ENCODE measurements around the gene MEF2A. TPM values are rescaled to one million over a fixed set of nuclear protein-coding genes. Genes with fewer than 3 reads are reported as not detected.

Gene MEF2A
- total and polyA plus RNA-seq, 9 of the 15 experiments (the other 6 are each of a cell fraction or from before 2014, with no cell fraction given), result 1.6 to 18.7 (median 8.7) TPM

DNA sequence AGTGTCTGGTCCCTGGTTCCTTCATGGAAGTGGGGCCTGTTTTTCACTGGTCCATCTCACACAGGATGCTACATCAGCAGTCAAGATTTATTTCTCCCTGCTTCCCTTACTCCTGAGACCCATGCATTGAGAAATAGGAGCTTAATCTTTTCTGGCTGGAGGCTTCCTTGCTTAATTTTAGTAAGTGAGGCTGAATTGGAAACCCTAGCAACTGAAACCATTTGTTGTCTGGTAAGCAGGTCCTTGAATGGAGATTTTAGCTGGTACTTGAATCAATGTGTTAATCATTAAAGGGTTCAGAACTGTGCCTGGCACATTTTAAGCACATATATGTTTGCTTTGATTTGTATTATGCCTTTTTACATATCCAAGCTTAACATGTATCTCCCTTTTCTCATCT is 20.2 kb upstream of the MEF2A start:
- Histone ChIP-seq H3K9me3 (replicated peaks; ENCODE audit: control insufficient read depth, insufficient read depth, low read depth, low read length) (no peaks in the 10 kb centered on the region), H3K9me1 (ENCODE audit: control insufficient read depth, insufficient read depth, low read length) (no peaks in the 10 kb centered on the region), H3K9ac (ENCODE audit: insufficient read depth in 1 of 2, low read depth in 2 of 2, low read length in 2 of 2) (no peak overlapping the region), H3K4me1 (replicated peaks in 1 of 2; ENCODE audit: control insufficient read depth in 2 of 2, insufficient read depth in 2 of 2, low read length in 2 of 2) (no peaks in the 10 kb centered on the region), H3K27me3 (ENCODE audit: control insufficient read depth in 2 of 2, insufficient read depth in 2 of 2, low read length in 2 of 2) (peaks cover 0 to 25% of the 10 kb centered on the region in 2 experiments; a peak in 2 of 5 replicates), H3K36me3 (ENCODE audit: control insufficient read depth, insufficient read depth, low read length) (no peaks in the 10 kb centered on the region), H3K79me2 (ENCODE audit: control insufficient read depth, insufficient read depth, low read length) (no peaks in the 10 kb centered on the region), H4K20me1 (replicated peaks; ENCODE audit: control insufficient read depth, insufficient read depth, low read length) (no peaks in the 10 kb centered on the region), H3K4me2 (ENCODE audit: insufficient read depth, low read length) (no peak overlapping the region), H2AFZ (ENCODE audit: low read depth, low read length) (no peak overlapping the region), H3K4me3 (no peak overlapping the region), H3K27ac (ENCODE audit: extremely low read depth, low read depth, low read length) (no peak overlapping the region)
- no peak for TF ChIP-seq CBX8 (IDR thresholded peaks at IDR 0.05; ENCODE audit: borderline replicate concordance, extremely low read depth, low read depth, low read length, poor library complexity, severe bottlenecking)
- DNase-seq (ENCODE audit: extremely low read depth in 1 of 4, low spot score in 3 of 4) (no peak), ATAC-seq (no peak), FAIRE-seq (no peak)
- intact Hi-C loops (cut with micrococcal nuclease), result no loop called here
- BruUV-seq (replicated peaks), result no TSS peak
- in situ Hi-C loops (cut with MboI), result no loop called here
- POLR2A ChIA-PET, result interaction anchor here (0.8 to 2.9 kb wide), 3 partner anchors 9 to 21 kb away, joined by 3 to 16 read pairs (median 4); no protein-coding TSS in a partner anchor
- CTCF ChIA-PET (ENCODE audit: low intra/inter-chr PET ratio), result no interaction called here

DNA sequence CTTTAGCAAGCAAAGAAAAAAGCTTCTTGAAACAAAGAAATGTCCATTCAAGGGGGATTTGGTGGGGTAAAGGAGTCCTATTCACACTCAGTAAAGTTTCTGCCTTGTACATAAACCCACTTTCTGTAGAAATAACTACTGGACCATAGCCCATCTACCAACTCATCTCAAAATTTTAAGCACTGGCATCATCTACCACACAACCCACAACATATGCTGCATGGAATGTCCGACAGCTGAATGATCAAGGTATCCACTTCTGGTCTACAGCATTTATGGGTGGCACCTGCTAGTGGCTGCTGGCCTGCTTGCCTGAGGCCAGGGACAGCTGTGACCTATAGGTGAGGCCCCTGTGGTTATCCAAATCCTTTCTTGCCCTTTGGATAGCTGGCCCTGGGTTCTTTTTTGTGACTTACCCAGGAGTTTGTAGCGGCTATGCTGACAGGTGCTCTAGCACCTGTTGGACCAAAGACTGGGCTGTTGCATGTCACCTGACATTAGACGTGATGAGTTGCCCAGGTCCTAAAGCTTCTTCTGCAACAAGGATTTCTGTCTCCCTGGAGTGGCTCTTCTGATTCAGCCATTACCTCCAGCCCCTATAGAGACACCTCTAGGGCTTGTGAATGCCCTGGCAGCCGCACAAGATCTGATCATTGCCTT is 19.2 kb upstream of the MEF2A start:
- Histone ChIP-seq H3K4me3 (no peak overlapping the region), H3K36me3 (ENCODE audit: control insufficient read depth, insufficient read depth, low read length) (no peaks in the 10 kb centered on the region), H3K4me2 (ENCODE audit: insufficient read depth, low read length) (no peak overlapping the region), H3K9ac (ENCODE audit: insufficient read depth in 1 of 2, low read depth in 2 of 2, low read length in 2 of 2) (no peak overlapping the region), H3K9me1 (ENCODE audit: control insufficient read depth, insufficient read depth, low read length) (no peaks in the 10 kb centered on the region), H2AFZ (ENCODE audit: low read depth, low read length) (no peak overlapping the region), H3K9me3 (replicated peaks; ENCODE audit: control insufficient read depth, insufficient read depth, low read depth, low read length) (no peaks in the 10 kb centered on the region), H3K4me1 (replicated peaks in 1 of 2; ENCODE audit: control insufficient read depth in 2 of 2, insufficient read depth in 2 of 2, low read length in 2 of 2) (no peaks in the 10 kb centered on the region), H3K27ac (ENCODE audit: extremely low read depth, low read depth, low read length) (no peak overlapping the region), H3K27me3 (ENCODE audit: control insufficient read depth in 2 of 2, insufficient read depth in 2 of 2, low read length in 2 of 2) (peaks cover 0 to 25% of the 10 kb centered on the region in 2 experiments; a peak in 2 of 5 replicates), H4K20me1 (replicated peaks; ENCODE audit: control insufficient read depth, insufficient read depth, low read length) (no peaks in the 10 kb centered on the region), H3K79me2 (ENCODE audit: control insufficient read depth, insufficient read depth, low read length) (no peaks in the 10 kb centered on the region)
- intact Hi-C loops (cut with micrococcal nuclease) (no loop called here), in situ Hi-C loops (cut with MboI) (no loop called here)
- ChIA-PET POLR2A (interaction anchor here (0.7 to 2.9 kb wide), 4 partner anchors 10 to 205 kb away, joined by 3 to 16 read pairs (median 4); no protein-coding TSS in a partner anchor), CTCF (ENCODE audit: low intra/inter-chr PET ratio) (no interaction called here)
- no TSS peak for BruUV-seq (replicated peaks)
- no peak for FAIRE-seq
- DNase-seq (ENCODE audit: extremely low read depth in 1 of 4, low spot score in 3 of 4), result no peak
- no peak for ATAC-seq
- WGBS (ENCODE audit: insufficient coverage, low coverage, missing lambda C conversion rate), result 1% methylated on average over 4 of the region's 4 CpGs
- TF ChIP-seq, protein P1, sequence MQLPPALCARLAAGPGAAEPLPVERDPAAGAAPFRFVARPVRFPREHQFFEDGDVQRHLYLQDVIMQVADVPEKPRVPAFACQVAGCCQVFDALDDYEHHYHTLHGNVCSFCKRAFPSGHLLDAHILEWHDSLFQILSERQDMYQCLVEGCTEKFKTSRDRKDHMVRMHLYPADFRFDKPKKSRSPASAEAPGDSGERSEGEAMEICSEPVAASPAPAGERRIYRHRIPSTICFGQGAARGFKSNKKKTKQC (CRISPR knock-in tag; IDR thresholded peaks at IDR 0.05), result no peak
- TF ChIP-seq SNIP1 (IDR thresholded peaks at IDR 0.05; ENCODE audit: low read depth), result no peak
- TF ChIP-seq, protein P2, sequence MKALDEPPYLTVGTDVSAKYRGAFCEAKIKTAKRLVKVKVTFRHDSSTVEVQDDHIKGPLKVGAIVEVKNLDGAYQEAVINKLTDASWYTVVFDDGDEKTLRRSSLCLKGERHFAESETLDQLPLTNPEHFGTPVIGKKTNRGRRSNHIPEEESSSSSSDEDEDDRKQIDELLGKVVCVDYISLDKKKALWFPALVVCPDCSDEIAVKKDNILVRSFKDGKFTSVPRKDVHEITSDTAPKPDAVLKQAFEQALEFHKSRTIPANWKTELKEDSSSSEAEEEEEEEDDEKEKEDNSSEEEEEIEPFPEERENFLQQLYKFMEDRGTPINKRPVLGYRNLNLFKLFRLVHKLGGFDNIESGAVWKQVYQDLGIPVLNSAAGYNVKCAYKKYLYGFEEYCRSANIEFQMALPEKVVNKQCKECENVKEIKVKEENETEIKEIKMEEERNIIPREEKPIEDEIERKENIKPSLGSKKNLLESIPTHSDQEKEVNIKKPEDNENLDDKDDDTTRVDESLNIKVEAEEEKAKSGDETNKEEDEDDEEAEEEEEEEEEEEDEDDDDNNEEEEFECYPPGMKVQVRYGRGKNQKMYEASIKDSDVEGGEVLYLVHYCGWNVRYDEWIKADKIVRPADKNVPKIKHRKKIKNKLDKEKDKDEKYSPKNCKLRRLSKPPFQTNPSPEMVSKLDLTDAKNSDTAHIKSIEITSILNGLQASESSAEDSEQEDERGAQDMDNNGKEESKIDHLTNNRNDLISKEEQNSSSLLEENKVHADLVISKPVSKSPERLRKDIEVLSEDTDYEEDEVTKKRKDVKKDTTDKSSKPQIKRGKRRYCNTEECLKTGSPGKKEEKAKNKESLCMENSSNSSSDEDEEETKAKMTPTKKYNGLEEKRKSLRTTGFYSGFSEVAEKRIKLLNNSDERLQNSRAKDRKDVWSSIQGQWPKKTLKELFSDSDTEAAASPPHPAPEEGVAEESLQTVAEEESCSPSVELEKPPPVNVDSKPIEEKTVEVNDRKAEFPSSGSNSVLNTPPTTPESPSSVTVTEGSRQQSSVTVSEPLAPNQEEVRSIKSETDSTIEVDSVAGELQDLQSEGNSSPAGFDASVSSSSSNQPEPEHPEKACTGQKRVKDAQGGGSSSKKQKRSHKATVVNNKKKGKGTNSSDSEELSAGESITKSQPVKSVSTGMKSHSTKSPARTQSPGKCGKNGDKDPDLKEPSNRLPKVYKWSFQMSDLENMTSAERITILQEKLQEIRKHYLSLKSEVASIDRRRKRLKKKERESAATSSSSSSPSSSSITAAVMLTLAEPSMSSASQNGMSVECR (CRISPR knock-in tag; IDR thresholded peaks at IDR 0.05), result no peak
- TF ChIP-seq RBM14 (IDR thresholded peaks at IDR 0.05; ENCODE audit: borderline replicate concordance, insufficient read depth, low read depth, low read length), result no peak
- TF ChIP-seq, protein P3, sequence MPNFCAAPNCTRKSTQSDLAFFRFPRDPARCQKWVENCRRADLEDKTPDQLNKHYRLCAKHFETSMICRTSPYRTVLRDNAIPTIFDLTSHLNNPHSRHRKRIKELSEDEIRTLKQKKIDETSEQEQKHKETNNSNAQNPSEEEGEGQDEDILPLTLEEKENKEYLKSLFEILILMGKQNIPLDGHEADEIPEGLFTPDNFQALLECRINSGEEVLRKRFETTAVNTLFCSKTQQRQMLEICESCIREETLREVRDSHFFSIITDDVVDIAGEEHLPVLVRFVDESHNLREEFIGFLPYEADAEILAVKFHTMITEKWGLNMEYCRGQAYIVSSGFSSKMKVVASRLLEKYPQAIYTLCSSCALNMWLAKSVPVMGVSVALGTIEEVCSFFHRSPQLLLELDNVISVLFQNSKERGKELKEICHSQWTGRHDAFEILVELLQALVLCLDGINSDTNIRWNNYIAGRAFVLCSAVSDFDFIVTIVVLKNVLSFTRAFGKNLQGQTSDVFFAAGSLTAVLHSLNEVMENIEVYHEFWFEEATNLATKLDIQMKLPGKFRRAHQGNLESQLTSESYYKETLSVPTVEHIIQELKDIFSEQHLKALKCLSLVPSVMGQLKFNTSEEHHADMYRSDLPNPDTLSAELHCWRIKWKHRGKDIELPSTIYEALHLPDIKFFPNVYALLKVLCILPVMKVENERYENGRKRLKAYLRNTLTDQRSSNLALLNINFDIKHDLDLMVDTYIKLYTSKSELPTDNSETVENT (CRISPR knock-in tag; IDR thresholded peaks at IDR 0.05), result no peak

All from K562 (cell line).